GM18499 (cell line): Measurements from ENCODE around the gene LEFTY1.
"Not testable (repeated sequence)": the region's sequence is repeated elsewhere in the genome, so short reads cannot be mapped to it uniquely, and the experiment has no call there.

Source experiments
- ATAC-seq: cut with Tn5 transposase; IDR thresholded peaks from one replicate; pipeline ENCODE4 v1.9.1; 2021; ENCODE audit warnings: moderate number of reproducible peaks; ENCODE audit not compliant: insufficient read depth, unreplicated experiment

LEFTY1 gene

DNA sequence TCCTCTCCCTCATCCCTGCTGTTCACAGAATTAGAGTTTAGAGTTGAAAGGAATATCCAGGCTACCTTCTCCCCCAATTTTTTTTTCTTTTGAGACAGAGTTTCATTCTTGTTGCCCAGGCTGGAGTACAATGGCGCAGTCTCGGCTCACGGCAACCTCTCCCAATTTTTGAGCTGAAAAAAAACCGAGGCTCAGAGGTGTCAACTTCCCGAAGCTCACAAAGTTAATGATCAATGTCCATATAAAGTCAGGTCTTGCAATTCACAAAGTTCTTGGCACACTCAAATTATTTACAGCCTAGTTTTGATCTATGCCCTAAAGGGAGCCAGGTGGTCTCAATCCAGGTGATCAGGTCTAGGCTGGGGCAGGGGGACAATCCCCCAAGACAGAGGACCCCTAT, 797 bp upstream of the LEFTY1 start:
- no peak for ATAC-seq

DNA sequence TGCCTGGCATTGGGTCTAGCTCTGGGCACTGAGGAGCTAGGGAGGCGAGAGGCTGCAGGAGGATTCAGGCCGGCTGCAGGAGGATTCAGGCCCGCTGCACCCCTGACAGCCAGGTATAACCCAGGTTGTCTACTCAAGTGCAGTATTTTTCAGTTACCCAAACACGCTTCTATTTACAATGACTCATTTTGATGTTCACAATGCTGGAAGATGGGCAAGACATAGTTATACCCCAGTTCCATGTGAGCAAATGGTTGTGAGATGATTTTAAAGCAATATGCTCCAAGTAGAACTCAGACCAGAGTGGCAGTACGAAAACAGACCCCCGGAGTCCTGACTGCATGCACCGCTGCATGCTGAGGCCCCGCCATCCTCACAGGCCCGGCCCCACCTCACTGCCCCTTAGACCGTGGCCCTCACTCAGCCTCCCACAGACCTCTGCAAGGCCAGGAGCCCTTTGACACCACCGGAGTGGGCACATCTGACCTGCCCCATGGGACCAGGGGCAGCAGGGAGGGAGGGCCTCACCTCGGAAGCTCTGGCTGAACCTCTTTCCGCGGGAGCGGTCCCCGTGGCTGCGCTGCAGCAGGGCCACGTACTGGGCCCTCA, 553 bp downstream of the LEFTY1 start:
- no peak for ATAC-seq

DNA sequence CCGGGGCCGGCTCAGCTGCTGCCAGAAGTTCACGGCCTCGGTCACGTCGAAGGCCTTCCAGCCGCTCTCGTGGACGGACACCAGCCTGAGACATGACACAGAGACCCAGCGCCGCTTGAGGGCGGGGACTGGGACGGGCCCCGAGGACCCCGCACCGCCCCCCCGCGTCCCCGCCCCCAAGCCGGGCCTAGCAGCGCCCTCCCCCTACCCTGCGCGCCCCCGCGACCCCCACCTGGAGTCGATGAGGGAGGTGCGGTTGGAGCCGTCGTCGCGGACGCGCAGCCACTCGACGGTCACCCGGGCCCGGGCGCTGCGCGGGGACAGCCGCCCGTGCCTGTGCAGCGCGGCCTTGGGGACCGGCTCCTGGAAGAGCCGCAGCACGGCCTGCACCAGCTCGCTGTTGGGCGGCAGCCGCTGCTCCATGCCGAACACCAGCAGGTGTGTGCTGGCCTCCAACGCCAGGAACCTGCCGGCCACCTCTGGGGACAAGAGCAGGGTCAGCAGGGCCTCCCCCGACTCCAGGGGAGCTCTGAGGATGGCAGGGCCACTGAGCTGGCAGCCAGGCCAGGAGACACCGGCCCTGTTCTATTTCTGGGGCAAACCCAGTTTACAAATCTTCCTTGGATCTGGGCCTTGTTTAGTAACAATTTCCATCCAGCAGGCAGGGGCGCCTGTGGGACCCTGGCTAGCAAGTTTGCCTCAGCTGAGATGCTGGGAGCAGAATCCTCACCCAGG, 1.2 kb downstream of the LEFTY1 start:
- ATAC-seq = not testable (repeated sequence)

DNA sequence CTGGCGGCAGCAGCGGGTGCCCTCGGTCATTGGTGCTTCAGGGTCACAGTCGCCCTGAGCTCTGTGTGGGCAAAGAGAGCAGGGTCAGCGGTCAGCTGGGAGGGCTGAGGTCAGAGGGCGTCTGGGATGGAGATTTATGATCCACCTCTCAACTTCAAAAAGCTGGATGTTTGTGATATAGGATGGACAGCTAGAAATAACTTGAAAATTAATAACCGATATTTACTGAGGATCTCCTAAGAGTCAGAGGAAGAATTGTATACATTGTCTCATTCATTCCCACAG, 2.0 kb downstream of the LEFTY1 start:
- ATAC-seq = no peak

DNA sequence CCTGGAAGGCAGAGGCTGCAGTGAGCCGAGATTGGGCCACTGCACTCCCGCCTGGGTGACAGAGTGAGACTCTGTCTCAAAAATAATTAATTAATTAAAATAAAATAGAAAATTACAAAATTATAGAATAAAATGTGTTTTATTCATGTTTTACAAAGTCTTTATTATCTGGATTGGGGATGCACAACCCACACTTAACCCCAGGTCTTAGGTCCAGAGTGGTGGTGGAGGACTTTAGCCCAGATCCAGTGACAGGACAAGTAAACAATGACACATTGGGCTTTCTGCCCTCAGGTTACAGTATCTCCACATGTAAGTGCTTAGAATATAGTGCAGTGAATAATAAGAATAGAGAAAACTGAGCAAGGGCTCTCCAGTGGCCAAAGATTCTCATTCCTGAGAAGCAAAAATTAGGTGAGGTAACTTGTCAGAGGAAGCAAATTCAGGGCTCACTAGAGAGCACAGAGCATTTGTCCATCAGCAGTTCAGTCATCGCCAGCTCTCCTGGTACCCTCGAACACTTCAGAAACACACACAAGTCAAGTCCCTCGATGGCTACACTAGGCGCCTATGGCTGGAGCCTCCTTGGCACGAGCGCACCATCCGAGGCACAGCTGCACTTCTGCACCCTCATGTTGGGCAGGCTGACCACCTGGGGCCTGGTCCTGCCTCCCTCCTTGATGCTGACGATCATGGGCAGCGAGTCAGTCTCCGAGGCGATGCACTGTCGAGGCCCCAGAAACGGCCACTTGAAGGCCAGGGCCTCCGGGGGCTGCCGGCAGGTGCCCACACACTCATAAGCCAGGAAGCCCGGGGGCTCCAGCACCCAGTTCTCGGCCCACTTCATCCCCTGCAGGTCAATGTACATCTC, 2.6 kb downstream of the LEFTY1 start:
- ATAC-seq = no peak

DNA sequence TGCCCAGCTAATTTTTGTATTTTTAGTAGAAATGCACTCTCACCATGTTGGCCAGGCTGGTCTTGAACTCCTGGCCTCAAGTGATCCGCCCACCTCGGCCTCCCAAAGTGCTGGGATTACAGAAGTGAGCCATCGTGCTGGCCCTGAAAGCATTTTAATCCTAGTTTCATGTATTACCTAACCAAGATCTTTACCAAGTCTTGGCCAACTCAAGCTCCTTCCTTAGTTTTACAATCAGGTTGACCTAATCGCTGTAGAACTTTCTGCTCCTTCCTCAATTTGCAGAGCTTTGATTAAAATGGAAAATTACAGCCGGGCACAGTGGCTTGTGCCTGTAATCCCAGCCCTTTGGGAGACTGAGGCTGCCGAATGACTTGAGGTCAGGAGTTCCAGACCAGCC, 3.6 kb downstream of the LEFTY1 start:
- ATAC-seq = no peak

DNA sequence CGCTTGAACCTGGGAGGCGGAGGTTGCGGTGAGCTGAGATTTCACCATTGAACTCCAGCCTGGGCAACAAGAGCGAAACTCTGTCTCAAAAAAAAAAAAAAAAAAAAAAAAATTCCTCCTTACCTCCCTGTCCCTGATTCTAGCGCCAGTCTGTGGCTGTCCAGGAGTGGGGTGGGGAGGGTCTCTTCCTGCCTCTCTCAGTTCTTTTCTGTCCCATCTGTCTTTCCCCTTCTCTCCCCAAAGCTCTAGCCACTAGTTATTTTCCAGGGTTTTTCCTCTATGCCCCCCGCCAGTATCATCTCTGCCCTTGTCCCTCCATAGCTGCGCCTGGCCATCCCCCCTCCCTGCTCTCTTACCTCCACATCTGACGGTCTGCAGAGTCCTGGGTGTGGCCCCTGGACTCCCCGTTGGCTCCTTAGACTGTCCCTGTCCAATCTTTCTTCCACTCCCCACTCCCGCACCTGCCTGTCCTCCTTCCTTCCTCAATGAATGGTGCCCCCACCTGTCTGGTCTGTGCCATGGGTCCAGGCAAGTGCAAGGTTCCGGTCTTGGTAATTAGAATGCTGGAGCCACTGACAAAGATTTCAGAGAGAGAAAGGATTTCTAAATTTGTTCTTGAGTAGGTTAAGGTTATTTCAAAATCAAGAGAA, 5.2 kb downstream of the LEFTY1 start:
- ATAC-seq = no peak

DNA sequence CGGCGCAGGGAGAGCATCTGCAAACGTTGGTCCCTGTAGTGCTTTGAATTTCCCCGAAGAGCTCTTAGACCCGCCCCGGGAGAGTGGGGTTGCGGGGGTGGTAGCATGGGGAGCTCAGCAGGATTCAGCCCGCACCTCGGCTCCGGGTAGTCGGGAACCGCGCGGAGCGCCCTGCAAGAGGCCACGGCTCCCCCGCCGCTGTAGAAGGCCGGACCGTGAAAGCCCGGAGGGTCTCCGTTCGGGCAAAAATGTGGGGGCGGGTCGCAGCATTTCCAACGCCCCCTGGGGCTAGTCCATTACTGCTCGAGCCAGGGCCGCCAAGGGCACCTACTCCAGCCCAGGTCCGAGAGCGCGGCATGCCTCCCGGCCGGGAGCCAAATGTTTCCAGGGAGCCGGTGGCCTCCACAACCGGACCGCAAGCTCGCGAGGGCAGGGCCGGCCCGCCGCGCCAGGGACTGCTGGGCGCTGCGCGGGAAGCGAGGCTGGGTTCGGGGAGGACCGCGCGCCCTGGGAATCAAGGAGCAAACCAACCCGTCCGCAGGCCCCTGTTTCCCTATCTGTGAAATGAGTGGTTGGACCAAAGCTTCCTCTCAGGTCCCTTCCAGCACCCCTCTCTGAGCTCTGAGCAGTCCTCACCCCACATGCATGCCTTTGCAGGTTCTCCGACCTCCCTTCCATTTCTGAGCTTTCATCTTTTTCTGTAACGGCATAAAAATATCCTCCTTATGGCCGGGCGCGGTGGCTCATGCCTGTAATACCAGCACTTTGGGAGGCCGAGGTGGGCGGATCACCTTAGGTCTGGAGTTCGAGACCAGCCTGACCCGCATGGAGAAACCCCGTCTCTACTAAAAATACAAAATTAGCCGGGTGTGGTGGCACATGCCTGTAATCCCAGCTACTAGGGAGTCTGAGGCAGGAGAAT, 6.0 kb downstream of the LEFTY1 start:
- ATAC-seq = no peak

DNA sequence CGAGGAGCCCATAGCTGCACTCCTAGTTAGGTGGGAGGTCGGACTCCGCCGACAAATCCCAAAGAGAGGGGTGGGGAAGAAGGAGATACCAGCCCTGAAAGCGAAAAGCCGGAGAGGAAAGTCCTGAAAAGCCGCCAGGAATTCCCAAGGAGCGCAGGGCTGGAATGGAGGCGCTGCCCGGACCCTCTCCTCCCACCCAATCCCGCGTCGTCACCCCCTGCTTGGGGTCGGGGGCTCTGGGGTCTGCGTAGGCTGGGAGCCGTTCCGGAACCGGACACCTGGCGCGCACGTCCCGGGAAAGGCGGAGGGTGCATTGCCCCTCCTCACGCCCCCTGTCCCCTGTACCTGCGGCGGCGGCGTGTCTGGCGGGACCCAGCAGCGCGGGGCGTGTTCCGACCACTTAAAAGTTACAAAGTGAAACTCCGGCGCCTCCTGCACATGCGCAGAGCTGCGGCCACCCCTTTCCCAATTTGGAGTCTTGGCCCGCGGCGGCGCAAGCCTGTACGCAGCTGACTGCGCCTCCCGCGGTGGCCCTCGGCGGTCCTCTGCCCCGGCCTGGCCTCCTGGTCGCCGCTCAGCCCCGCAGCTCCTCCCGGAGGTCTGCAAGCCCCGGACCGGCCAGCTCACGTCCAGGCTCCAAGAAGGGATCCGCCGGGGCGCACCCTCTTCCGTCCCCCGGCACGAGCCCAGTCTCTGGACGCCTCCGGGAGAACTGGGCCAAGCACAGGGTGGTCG, 6.8 kb downstream of the LEFTY1 start, which contains the start of gene TMEM63A:
Gene TMEM63A, minus strand, starts transcription at position 422 of the 735 bp plus-strand sequence. CDS start 4,800 bp downstream, outside the sequence.
- ATAC-seq = peak; percentile 47

DNA sequence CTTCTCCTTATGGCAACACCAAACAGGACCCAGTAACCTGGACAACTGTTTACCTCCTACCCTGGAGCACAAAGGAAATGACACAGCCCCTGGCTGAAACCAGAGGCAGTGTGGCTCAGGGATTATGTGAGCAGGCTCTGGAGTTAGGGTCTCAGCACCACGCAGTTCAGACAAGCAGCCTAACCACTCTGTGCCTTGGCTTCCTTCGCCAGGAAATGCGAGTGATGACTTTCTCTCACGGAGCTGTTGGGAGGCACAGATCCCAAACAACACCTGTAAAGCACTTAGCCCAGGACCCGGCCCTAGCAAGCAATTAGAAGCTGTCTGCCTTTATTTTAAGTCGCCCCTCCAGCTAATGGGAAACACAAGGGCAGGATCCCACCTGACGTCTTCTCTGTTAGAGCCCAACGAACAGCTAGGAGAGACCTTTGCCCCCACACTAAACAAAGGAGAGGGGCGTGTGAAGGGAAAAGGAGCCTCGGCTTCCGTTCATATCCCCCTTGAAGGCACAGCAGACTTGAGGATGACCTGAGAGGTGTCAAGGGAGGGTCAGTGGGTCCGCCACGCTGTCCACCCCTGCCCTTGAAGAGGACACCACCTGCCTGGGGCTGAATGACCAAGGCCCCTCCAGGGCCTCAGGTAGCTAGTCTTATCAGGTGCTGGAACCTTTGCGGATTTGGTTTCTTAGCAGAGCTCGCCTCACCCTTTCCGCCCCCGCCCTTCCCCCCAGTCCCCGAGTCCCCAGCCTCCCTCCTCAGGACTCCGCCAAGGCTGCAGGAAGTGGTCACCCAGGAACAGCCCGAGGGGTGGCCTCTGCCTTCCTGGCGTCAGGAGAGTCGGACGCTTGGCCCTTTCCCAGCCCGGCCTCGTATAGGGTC, 7.6 kb downstream of the LEFTY1 start:
- no peak for ATAC-seq

DNA sequence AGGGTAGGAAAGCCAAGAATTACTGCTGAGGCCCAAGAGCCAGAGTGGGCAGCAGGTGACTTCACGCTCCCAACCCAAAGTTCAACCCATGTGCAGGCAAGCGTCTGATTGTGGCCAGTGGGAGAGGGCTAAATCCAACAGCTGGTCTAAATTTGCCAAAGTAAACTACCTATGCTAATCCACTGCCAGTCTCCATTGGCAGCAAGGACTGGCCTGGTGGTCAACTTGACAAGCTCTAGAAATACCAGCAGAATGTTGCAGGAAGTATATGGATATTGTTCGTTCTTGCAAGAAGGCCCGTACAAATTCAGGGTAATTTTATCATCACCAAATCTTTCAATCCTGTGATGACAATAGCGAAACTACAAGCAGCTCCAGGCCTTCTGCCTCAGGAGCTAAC, 8.3 kb downstream of the LEFTY1 start:
- ATAC-seq = no peak

DNA sequence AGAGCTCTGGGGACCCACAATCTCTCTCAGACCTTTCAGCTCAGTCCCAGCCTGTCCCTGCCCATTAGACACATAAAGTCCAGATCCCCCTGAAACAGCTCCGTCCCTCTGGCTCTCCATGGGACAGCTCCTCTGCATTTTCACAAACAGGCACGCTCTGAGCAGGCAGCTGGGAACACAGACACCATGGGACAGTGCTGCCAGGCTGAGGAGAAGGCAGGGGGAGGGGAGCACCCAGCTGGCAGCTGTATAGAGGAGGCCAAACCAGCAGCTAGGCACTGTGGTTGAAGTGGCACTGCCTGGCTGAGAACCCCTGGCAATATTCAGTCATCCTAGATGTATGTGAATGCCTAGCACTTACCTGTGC, 8.7 kb downstream of the LEFTY1 start:
- no peak for ATAC-seq

DNA sequence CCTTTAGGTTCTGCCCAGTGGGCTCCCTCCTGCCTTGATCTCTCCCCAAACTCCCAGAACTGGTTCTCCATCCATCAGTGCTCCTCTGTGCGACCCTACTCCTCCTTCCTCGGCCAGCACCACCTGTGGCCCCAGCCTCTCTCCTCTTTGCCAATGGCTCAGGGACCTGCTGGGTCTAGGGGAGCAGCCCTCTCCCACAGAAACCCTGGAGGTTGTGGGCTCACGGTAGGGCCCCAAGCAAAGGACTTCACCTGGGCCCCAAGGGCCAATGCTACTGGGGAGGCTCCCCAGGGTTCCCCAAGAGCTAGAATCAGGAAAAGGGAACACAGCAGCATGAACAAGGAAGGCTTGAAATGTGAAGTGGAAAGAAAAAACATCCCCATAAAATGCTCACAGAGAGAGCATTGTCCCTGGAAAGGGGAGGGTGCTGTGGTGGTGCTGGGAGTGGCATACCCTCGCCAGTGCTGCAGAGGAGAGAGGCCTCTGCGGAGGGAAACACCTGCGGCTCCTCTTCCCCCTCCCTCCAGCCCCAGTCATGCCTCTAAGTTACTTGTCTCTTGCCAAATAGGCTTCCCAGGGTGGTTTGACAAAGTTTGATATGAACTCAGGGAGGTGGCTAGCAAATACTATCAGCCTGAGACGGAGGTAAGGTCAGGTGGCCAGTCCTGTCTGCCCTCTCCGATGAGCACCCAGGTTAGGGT, 9.3 kb downstream of the LEFTY1 start:
- no peak for ATAC-seq

DNA sequence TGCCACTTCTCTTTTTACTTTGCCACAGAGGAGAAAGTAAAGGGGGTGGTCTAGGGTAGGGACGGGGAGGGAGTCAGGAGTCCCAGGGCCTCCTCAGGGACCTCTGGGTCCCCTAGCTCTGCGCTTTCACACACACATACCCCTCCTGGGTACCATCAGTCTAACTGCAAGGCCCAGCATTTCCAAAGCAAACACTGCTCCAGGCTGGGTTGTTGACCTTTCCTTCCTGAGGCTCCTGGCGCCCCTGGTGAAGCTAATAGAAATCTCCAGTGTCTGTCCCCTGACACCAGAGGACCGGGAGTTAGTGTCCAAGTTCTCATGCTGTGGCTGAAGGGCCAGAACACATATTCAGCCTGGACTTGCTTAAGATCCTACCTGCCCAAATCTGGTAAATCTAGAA, 10.7 kb downstream of the LEFTY1 start:
- no peak for ATAC-seq

DNA sequence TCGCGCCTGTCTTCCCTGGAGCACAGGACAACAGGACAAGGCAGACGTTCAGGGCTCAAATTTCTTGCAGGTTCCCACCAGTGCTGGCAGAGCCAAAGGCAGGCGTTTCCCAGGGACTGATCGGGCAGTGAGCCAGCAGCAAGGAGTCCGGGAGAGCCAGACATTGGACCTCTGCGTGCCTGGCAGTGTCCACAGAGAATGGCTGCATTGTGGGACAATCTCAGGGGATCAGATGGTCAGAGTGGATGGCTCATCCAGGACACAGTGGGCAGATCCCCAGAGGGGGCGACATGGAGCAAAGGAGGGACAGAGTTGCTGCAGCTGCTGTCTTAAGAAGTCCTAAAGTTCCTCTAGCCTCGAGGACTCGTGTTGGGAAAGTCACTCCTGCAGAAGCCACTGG, 11.4 kb downstream of the LEFTY1 start:
- no peak for ATAC-seq

DNA sequence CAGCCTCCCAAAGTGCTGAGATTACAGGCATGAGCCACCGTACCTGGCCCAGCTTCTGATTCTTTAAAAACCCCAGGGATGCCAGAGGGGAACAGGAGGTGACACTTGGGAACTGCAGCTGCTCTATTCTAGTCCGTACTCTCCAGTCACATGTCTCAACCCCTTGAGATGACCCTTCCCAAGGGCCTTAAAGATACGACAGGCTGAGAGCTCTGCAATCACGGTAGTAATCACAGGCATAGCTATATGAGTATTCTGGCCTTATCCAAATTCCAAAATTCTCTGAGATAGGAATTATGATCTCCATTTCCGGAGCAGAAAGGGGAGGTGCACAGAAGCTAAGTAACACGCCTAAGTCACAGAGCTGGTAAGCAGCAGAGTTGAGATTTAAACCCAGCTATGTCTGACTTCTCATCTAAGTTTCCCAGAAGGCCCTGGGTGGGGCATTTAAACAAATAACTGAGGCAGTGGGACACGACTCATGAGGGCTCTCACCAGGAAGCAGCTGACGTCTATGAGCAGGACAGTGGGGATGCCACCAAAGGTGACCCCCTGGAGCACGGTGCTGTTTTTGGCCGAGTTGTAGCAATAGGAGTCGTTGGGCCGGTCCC, 11.9 kb downstream of the LEFTY1 start:
- ATAC-seq = no peak

DNA sequence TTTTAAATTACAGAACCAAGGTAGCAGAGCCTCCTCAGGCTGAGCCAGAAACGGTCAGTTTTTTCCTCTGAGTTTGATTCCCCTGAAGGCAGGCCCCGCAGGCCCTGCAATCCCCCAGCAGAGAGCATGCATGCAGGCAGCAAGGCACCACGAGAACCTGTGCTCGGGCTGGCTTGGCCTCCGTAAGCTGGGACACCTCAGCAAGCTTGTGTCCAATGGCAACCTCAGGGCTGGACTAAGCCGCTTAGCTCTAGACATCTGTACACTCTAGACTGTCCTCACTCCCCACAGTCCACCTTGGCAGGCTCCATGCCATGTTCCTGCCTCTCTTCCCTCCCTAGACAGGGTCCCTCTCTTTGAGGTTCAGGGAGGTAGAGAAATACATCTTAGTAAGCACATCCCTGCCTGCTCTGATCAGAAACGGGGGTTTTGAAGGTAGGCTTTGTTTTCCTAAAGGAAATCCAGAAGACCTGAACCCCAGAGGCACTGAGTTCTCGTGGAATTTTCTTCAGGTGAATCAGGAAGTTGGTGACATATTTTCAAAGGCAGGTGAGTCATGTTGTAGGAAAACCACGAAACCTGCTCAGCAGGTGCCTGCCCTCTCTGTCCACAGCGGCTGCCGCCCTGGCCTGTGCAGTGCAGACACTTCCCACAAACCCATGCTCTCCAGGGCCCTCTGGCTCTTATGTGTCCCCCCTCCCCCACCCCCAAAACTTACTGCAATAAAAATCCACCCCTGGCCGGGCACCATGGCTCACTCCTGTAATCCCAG, 13.7 kb downstream of the LEFTY1 start:
- no peak for ATAC-seq
